B cell (primary cell): ENCODE results near the gene PRICKLE2.

Experiments used
- EZH2 ChIP-seq: IDR thresholded peaks from 2 replicates; pipeline ENCODE4 v1.6.1; 2012; ENCODE audit warnings: borderline replicate concordance, low read depth, mild to moderate bottlenecking, moderate library complexity, low read length; ENCODE audit not compliant: insufficient read depth, poor library complexity, severe bottlenecking
- TF ChIP-seq, protein P1 (sequence below): fragments of 200-600 bp; IDR thresholded peaks from one replicate; pipeline ENCODE4 v1.8.0; 2022; ENCODE audit warnings: antibody characterized with exemption, mild to moderate bottlenecking

DNA sequence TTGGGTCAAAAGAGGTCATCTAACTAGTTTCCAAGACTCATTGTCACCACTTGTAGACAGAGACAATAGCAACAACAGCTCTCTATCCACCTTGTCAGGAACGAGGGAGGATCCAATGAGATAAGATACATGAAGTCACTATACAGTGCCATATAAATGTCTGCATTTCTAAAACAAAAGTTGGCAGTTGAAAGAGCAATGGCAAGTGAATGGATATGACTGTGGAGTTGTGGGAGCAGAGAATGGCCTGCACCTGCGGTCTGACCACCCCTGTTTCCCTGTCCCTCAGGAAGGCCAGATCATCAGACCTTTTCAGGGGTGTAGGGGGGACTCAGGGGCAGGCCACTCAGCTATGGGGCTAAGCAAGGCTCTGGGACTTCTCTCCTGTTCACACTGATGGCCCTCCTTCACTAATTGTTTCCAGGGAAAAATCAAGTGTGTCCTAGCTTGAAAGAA lies 161.3 kb downstream of the PRICKLE2 start:
- no peak for TF ChIP-seq EZH2
- TF ChIP-seq, protein P1, sequence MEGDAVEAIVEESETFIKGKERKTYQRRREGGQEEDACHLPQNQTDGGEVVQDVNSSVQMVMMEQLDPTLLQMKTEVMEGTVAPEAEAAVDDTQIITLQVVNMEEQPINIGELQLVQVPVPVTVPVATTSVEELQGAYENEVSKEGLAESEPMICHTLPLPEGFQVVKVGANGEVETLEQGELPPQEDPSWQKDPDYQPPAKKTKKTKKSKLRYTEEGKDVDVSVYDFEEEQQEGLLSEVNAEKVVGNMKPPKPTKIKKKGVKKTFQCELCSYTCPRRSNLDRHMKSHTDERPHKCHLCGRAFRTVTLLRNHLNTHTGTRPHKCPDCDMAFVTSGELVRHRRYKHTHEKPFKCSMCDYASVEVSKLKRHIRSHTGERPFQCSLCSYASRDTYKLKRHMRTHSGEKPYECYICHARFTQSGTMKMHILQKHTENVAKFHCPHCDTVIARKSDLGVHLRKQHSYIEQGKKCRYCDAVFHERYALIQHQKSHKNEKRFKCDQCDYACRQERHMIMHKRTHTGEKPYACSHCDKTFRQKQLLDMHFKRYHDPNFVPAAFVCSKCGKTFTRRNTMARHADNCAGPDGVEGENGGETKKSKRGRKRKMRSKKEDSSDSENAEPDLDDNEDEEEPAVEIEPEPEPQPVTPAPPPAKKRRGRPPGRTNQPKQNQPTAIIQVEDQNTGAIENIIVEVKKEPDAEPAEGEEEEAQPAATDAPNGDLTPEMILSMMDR = no peak
